ENCODE data around the gene C16orf89. TPM values are rescaled to one million over a fixed set of nuclear protein-coding genes. Genes with fewer than 3 reads are reported as not detected.
"Not testable (repeated sequence)": the region's sequence is repeated elsewhere in the genome, so short reads cannot be mapped to it uniquely, and the experiment has no call there.

The C16orf89 gene
- polyA plus RNA-seq, 1 donor (not counting 4 experiments of a cell fraction or from before 2014, with no cell fraction given): not detected

GRCh38 chr16:5084802-5085201 lies 19.0 kb upstream of the C16orf89 start:
- not testable (repeated sequence) for H3K79me2 ChIP-seq (ENCODE audit: control insufficient read depth, insufficient read depth, low read length); H3K36me3 ChIP-seq (ENCODE audit: control insufficient read depth in 2 of 2, extremely low read depth in 1 of 2, insufficient read depth in 2 of 2, low read length in 2 of 2)
- TF ChIP-seq CTCF (optimal IDR thresholded peaks at IDR 0.05 in 1 of 3, IDR thresholded peaks at IDR 0.05 in 1 of 3, conservative IDR thresholded peaks at IDR 0.05 in 1 of 3; ENCODE audit: extremely low read depth in 1 of 3, insufficient read depth in 2 of 3, low read length in 3 of 3): peak; percentile 30 to 64 (median 63)

DNA sequence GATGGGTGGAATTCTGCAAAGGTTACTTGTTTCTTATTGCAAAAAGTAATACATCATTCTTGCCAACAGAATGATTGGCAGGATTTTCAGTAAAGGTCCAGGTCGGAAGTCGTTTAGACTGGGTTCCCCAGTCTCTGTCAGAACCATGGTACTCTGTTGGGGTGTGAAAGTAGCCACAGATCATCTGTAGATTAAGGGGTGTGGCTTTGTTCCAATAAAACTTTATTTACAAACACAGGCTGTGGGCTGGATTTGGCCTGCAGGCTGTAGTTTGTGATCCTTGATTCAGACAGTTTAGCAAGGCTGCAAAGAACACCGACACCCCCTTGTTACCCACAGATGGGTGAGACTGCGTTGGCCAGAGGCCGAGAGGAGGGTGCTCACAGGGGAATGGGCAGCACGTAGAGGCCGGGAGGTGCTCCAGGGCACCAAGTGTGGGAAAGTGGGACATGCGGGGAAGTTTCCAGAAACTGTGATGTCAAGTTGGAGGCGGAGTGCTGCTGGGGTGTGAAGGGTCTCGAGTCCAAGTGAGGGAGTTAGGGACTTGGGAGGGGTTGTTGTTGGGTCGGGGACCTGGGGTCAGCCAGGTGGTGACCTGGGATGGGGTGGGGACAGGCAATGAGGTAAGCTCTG lies 18.5 kb upstream of the C16orf89 start:
- H3K27me3 ChIP-seq (ENCODE audit: control insufficient read depth, extremely low read depth, insufficient read depth, low read length); dilution Hi-C loops (cut with MboI; ENCODE audit: extremely low pct_ligation_motif_present, low sequenced_read_pairs); H3K36me3 ChIP-seq (ENCODE audit: control insufficient read depth in 2 of 2, extremely low read depth in 1 of 2, insufficient read depth in 2 of 2, low read length in 2 of 2); H3K9me1 ChIP-seq (ENCODE audit: control insufficient read depth, extremely low read depth, insufficient read depth, low read length); H3K79me2 ChIP-seq (ENCODE audit: control insufficient read depth, insufficient read depth, low read length); H4K20me1 ChIP-seq (ENCODE audit: control insufficient read depth, extremely low read depth, insufficient read depth, low read length); H3K4me2 ChIP-seq (ENCODE audit: control insufficient read depth, extremely low read depth, insufficient read depth, low read depth, low read length); DNase-seq (ENCODE audit: low read depth, low spot score); H3K9me3 ChIP-seq (ENCODE audit: control insufficient read depth, low read depth, low read length); H3K9ac ChIP-seq (ENCODE audit: control insufficient read depth, extremely low read depth, insufficient read depth, low read length); H3K4me1 ChIP-seq (ENCODE audit: control insufficient read depth, extremely low read depth, insufficient read depth, low read length); H3K4me3 ChIP-seq (ENCODE audit: control insufficient read depth in 2 of 3, extremely low read depth in 1 of 3, insufficient read depth in 2 of 3, low read depth in 1 of 3, low read length in 3 of 3); H3K27ac ChIP-seq (ENCODE audit: control insufficient read depth, insufficient read depth, low read length); H2AFZ ChIP-seq (ENCODE audit: control insufficient read depth, low read length); FAIRE-seq: not testable (repeated sequence)

More at GRCh38 chr16:5084802-5085201, 19.0 kb upstream of the C16orf89 start:
- H3K27ac ChIP-seq (ENCODE audit: control insufficient read depth, insufficient read depth, low read length); H3K9me3 ChIP-seq (ENCODE audit: control insufficient read depth, low read depth, low read length); H2AFZ ChIP-seq (ENCODE audit: control insufficient read depth, low read length); dilution Hi-C loops (cut with MboI; ENCODE audit: extremely low pct_ligation_motif_present, low sequenced_read_pairs); H3K4me1 ChIP-seq (ENCODE audit: control insufficient read depth, extremely low read depth, insufficient read depth, low read length); H4K20me1 ChIP-seq (ENCODE audit: control insufficient read depth, extremely low read depth, insufficient read depth, low read length); DNase-seq (ENCODE audit: low read depth, low spot score); FAIRE-seq; H3K4me2 ChIP-seq (ENCODE audit: control insufficient read depth, extremely low read depth, insufficient read depth, low read depth, low read length); H3K27me3 ChIP-seq (ENCODE audit: control insufficient read depth, extremely low read depth, insufficient read depth, low read length); H3K9me1 ChIP-seq (ENCODE audit: control insufficient read depth, extremely low read depth, insufficient read depth, low read length); H3K9ac ChIP-seq (ENCODE audit: control insufficient read depth, extremely low read depth, insufficient read depth, low read length); H3K4me3 ChIP-seq (ENCODE audit: control insufficient read depth in 2 of 3, extremely low read depth in 1 of 3, insufficient read depth in 2 of 3, low read depth in 1 of 3, low read length in 3 of 3): not testable (repeated sequence)

- H4K20me1 ChIP-seq (ENCODE audit: control insufficient read depth, extremely low read depth, insufficient read depth, low read length); H3K9ac ChIP-seq (ENCODE audit: control insufficient read depth, extremely low read depth, insufficient read depth, low read length); H3K4me2 ChIP-seq (ENCODE audit: control insufficient read depth, extremely low read depth, insufficient read depth, low read depth, low read length); H3K27ac ChIP-seq (ENCODE audit: control insufficient read depth, insufficient read depth, low read length); H3K9me1 ChIP-seq (ENCODE audit: control insufficient read depth, extremely low read depth, insufficient read depth, low read length); H3K27me3 ChIP-seq (ENCODE audit: control insufficient read depth, extremely low read depth, insufficient read depth, low read length); H2AFZ ChIP-seq (ENCODE audit: control insufficient read depth, low read length); dilution Hi-C loops (cut with MboI; ENCODE audit: extremely low pct_ligation_motif_present, low sequenced_read_pairs); H3K79me2 ChIP-seq (ENCODE audit: control insufficient read depth, insufficient read depth, low read length); H3K9me3 ChIP-seq (ENCODE audit: control insufficient read depth, low read depth, low read length); H3K4me1 ChIP-seq (ENCODE audit: control insufficient read depth, extremely low read depth, insufficient read depth, low read length); H3K36me3 ChIP-seq (ENCODE audit: control insufficient read depth in 2 of 2, extremely low read depth in 1 of 2, insufficient read depth in 2 of 2, low read length in 2 of 2); DNase-seq (ENCODE audit: low read depth, low spot score); H3K4me3 ChIP-seq (ENCODE audit: control insufficient read depth in 2 of 3, extremely low read depth in 1 of 3, insufficient read depth in 2 of 3, low read depth in 1 of 3, low read length in 3 of 3); FAIRE-seq: not testable (repeated sequence)
These were observed 17.9 kb upstream of the C16orf89 start for GRCh38 chr16:5083646-5084045.

DNA sequence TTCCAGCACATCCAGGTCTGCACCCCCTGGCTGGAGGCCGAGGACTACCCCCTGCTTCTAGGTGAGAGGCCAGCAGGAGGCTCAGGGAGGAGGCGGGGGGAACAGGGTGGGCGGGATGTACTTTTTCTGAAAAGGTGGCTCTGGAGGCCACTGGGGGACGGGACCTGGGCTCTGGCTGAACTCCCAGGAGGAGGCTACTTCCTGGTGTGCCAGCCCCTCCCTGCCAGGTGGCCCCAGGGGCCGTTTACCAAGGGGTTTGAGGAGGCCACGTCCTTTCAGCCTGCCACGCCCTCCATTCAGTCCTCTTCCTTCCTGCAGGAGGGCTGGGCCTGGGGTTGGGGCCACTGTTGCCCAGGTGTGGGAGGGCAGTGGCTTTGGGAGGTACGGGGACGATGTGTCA lies 15.2 kb upstream of the C16orf89 start:
- H3K79me2 ChIP-seq (ENCODE audit: control insufficient read depth, insufficient read depth, low read length); H3K27me3 ChIP-seq (ENCODE audit: control insufficient read depth, extremely low read depth, insufficient read depth, low read length); H3K4me2 ChIP-seq (ENCODE audit: control insufficient read depth, extremely low read depth, insufficient read depth, low read depth, low read length); DNase-seq (ENCODE audit: low read depth, low spot score); H3K9ac ChIP-seq (ENCODE audit: control insufficient read depth, extremely low read depth, insufficient read depth, low read length); H3K4me3 ChIP-seq (ENCODE audit: control insufficient read depth in 2 of 3, extremely low read depth in 1 of 3, insufficient read depth in 2 of 3, low read depth in 1 of 3, low read length in 3 of 3); H4K20me1 ChIP-seq (ENCODE audit: control insufficient read depth, extremely low read depth, insufficient read depth, low read length); H3K4me1 ChIP-seq (ENCODE audit: control insufficient read depth, extremely low read depth, insufficient read depth, low read length); H3K9me3 ChIP-seq (ENCODE audit: control insufficient read depth, low read depth, low read length); H3K27ac ChIP-seq (ENCODE audit: control insufficient read depth, insufficient read depth, low read length); H2AFZ ChIP-seq (ENCODE audit: control insufficient read depth, low read length); H3K9me1 ChIP-seq (ENCODE audit: control insufficient read depth, extremely low read depth, insufficient read depth, low read length); dilution Hi-C loops (cut with MboI; ENCODE audit: extremely low pct_ligation_motif_present, low sequenced_read_pairs); FAIRE-seq: not testable (repeated sequence)
- H3K36me3 ChIP-seq (ENCODE audit: control insufficient read depth in 2 of 2, extremely low read depth in 1 of 2, insufficient read depth in 2 of 2, low read length in 2 of 2): peaks cover 9 to 10% of the 10 kb centered on the region in 2 experiments
